ENCODE results near the gene KLHL3. TPM values are rescaled to one million over a fixed set of nuclear protein-coding genes. Genes with fewer than 3 reads are reported as not detected.

Gene KLHL3
- total and polyA plus RNA-seq, 4 donors: 0.91 to 8.8 (median 3.7) TPM

DNA sequence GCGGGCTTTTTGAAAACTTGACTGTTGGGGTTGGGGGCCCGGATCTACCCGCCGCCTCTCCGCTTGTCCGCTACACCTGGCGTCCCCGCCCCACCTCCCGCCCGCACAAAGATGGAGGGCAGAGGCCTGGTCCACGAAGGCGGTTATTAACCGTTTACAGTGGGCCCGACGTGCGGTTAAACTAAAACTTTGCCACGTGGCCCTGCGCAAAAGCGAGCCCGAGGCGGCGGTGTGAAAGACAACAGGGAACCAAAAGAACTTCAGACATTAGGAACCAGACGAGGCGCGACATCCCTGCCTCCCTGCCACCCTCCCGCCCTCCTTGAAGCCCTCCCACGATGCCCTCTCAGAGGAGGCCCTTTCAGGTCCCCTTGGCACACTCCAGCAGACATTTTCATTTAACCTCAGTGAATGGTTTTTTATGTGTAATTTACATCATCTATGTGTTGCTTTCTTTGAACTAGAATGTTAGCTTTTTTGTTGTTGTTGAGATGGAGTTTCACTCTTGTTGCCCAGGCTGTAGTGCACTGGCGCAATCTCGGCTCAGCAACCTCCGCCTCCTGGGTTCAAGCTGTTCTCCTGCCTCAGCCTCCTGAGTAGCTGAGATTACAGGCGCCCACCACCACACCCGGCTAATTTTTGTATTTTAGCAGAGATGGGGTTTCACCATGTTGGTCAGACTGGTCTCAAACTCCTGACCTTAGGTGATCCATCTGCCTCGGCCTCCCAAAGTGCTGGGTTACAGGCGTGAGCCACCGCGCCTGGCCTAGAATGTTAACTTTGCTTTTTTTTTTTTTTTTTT lies 19.3 kb upstream of the KLHL3 start:
- no peaks in the 10 kb centered on the region for H3K27me3 ChIP-seq (ENCODE audit: control insufficient read depth in 4 of 4, insufficient read depth in 4 of 4, low read length in 3 of 4)
- peak overlapping the region; percentile 99 to 100 for H3K27ac ChIP-seq (ENCODE audit: low read depth in 1 of 2, low read length in 2 of 2)
- no peak for TF ChIP-seq EGR1 (IDR thresholded peaks at IDR 0.05; ENCODE audit: low read depth in 2 of 2)
- no peak for TF ChIP-seq NR2F2 (IDR thresholded peaks at IDR 0.05)
- peak; percentile 78 for TF ChIP-seq YY1 (IDR thresholded peaks at IDR 0.05)
- TF ChIP-seq, protein P1, sequence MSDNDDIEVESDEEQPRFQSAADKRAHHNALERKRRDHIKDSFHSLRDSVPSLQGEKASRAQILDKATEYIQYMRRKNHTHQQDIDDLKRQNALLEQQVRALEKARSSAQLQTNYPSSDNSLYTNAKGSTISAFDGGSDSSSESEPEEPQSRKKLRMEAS (IDR thresholded peaks at IDR 0.05): peak; percentile 30
- H3K4me1 ChIP-seq (ENCODE audit: control insufficient read depth in 4 of 4, insufficient read depth in 4 of 4, low read length in 3 of 4): peaks cover 1 to 23% (median 15%) of the 10 kb centered on the region in 4 donors
- H3K36me3 ChIP-seq (ENCODE audit: control insufficient read depth in 4 of 4, insufficient read depth in 3 of 4, low read depth in 1 of 4, low read length in 3 of 4): no peaks in the 10 kb centered on the region
- H3K9ac ChIP-seq (ENCODE audit: low read depth in 1 of 2, low read length in 2 of 2): peak overlapping the region; percentile 41 to 93
- peak overlapping the region; percentile 73 for H3K4me3 ChIP-seq (ENCODE audit: low read depth in 1 of 3, low read length in 3 of 3)
- WGBS: 32% methylated on average over 36 of the region's 36 CpGs
- no peaks in the 10 kb centered on the region for H3K9me3 ChIP-seq (ENCODE audit: control insufficient read depth in 4 of 4, low read length in 3 of 4)
- no peak for DNase-seq (ENCODE audit: low spot score)

DNA sequence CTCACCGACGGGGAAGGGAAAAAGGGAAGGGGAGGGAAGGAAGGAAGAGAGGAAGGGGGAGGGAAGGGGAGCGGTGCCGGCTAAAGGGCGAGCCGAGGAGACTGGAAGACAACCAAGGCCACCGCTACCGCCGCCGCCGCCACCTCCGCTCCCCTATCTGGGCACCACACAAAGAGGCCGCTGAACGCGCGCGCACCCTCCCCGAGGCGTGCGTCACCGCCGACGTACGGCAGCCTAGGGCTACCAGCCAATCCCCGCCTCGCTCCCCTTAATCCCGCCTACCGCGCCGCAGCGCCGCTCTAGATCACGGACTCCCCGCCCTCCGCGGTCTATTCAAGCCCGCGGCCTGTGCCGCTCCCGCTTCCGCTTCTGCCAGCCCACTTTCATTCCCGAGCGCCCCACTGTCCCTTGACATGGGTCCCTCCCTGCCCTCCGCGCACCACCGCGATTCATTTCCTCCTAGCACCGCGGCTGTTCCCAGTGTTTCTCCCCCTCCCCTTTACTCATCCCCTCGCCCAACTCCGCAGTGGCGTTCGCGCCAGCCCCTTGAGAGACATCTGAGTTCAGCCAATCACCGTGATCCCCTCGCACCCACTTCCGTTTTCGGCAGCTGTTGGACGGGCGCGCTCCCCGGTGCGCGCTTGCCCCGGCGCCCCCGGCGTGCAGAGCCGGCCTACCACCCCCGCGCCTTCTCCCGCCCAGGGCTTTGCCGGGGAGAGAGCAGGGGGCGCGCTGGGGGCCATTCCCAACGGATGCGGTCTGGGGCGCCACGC lies 18.5 kb upstream of the KLHL3 start, which contains the start of gene HNRNPA0:
Gene HNRNPA0 (minus strand): TSS at position 176 of the 773 bp plus-strand sequence. CDS start 297 bp downstream, outside the sequence.
- peak; percentile 97 for DNase-seq (ENCODE audit: low spot score)
- WGBS: under 1% methylated on average over 79 of the region's 79 CpGs
- peak within 1 kb of the TSS; percentile 99 to 100 for H3K27ac ChIP-seq (ENCODE audit: low read depth in 1 of 2, low read length in 2 of 2)
- peak within 1 kb of the TSS; percentile 73 to 79 (median 73) for H3K4me3 ChIP-seq (ENCODE audit: low read depth in 1 of 3, low read length in 3 of 3)
- H3K27me3 ChIP-seq (ENCODE audit: control insufficient read depth in 4 of 4, insufficient read depth in 4 of 4, low read length in 3 of 4): no peaks in the 10 kb centered on the region
- no peaks in the 10 kb centered on the region for H3K9me3 ChIP-seq (ENCODE audit: control insufficient read depth in 4 of 4, low read length in 3 of 4)
- no peaks in the 10 kb centered on the region for H3K36me3 ChIP-seq (ENCODE audit: control insufficient read depth in 4 of 4, insufficient read depth in 3 of 4, low read depth in 1 of 4, low read length in 3 of 4)
- H3K4me1 ChIP-seq (ENCODE audit: control insufficient read depth in 4 of 4, insufficient read depth in 4 of 4, low read length in 3 of 4): peaks cover 3 to 25% (median 15%) of the 10 kb centered on the region in 4 donors
- TF ChIP-seq, protein P2, sequence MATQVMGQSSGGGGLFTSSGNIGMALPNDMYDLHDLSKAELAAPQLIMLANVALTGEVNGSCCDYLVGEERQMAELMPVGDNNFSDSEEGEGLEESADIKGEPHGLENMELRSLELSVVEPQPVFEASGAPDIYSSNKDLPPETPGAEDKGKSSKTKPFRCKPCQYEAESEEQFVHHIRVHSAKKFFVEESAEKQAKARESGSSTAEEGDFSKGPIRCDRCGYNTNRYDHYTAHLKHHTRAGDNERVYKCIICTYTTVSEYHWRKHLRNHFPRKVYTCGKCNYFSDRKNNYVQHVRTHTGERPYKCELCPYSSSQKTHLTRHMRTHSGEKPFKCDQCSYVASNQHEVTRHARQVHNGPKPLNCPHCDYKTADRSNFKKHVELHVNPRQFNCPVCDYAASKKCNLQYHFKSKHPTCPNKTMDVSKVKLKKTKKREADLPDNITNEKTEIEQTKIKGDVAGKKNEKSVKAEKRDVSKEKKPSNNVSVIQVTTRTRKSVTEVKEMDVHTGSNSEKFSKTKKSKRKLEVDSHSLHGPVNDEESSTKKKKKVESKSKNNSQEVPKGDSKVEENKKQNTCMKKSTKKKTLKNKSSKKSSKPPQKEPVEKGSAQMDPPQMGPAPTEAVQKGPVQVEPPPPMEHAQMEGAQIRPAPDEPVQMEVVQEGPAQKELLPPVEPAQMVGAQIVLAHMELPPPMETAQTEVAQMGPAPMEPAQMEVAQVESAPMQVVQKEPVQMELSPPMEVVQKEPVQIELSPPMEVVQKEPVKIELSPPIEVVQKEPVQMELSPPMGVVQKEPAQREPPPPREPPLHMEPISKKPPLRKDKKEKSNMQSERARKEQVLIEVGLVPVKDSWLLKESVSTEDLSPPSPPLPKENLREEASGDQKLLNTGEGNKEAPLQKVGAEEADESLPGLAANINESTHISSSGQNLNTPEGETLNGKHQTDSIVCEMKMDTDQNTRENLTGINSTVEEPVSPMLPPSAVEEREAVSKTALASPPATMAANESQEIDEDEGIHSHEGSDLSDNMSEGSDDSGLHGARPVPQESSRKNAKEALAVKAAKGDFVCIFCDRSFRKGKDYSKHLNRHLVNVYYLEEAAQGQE (IDR thresholded peaks at IDR 0.05): peak; percentile 62
- TF ChIP-seq SP1 (IDR thresholded peaks at IDR 0.05): peak; percentile 74
- TF ChIP-seq JUND (IDR thresholded peaks at IDR 0.05): peak; percentile 32 to 43
- TF ChIP-seq FOXA2 (IDR thresholded peaks at IDR 0.05): no peak
- peak; percentile 56 to 64 for TF ChIP-seq EGR1 (IDR thresholded peaks at IDR 0.05; ENCODE audit: low read depth in 2 of 2)
- TF ChIP-seq HNF4A (conservative IDR thresholded peaks at IDR 0.05): no peak
- TF ChIP-seq RXRA (IDR thresholded peaks at IDR 0.05): no peak
- TF ChIP-seq NR2F2 (IDR thresholded peaks at IDR 0.05): peak; percentile 6
- TF ChIP-seq RAD21 (IDR thresholded peaks at IDR 0.05): no peak
- peak; percentile 90 for TF ChIP-seq TAF1 (conservative IDR thresholded peaks at IDR 0.05)
- TF ChIP-seq GABPA (IDR thresholded peaks at IDR 0.05 in 1 of 2, conservative IDR thresholded peaks at IDR 0.05 in 1 of 2): peak; percentile 61 to 89
- TF ChIP-seq, protein P3, sequence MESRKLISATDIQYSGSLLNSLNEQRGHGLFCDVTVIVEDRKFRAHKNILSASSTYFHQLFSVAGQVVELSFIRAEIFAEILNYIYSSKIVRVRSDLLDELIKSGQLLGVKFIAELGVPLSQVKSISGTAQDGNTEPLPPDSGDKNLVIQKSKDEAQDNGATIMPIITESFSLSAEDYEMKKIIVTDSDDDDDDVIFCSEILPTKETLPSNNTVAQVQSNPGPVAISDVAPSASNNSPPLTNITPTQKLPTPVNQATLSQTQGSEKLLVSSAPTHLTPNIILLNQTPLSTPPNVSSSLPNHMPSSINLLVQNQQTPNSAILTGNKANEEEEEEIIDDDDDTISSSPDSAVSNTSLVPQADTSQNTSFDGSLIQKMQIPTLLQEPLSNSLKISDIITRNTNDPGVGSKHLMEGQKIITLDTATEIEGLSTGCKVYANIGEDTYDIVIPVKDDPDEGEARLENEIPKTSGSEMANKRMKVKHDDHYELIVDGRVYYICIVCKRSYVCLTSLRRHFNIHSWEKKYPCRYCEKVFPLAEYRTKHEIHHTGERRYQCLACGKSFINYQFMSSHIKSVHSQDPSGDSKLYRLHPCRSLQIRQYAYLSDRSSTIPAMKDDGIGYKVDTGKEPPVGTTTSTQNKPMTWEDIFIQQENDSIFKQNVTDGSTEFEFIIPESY (IDR thresholded peaks at IDR 0.05): peak; percentile 97
- H3K9ac ChIP-seq (ENCODE audit: low read depth in 1 of 2, low read length in 2 of 2): peak within 1 kb of the TSS; percentile 93 to 96

Data from liver (tissue), 9 donors.